Mesendoderm (in vitro differentiated cells): ENCODE results near the gene ANKRD53.

Experiments used
- DNase-seq: peaks from one replicate; pipeline ENCODE4 v3.0.0; 2013
- H2AK5ac ChIP-seq: 2 replicates; pipeline ENCODE4 v1.6.1; 2013; ENCODE audit warnings: low read length, inconsistent platforms
- H2BK120ac ChIP-seq: 2 replicates; pipeline ENCODE4 v1.6.1; 2013; ENCODE audit warnings: low read depth, mild to moderate bottlenecking, low read length, moderate library complexity, mixed read lengths
- H2BK15ac ChIP-seq: replicated peaks from 2 replicates; pipeline ENCODE4 v1.6.1; 2013; ENCODE audit warnings: low read depth, mild to moderate bottlenecking, moderate library complexity
- H2BK5ac ChIP-seq: 2 replicates; pipeline ENCODE4 v1.6.1; 2013; ENCODE audit warnings: low read length, inconsistent platforms
- H3K18ac ChIP-seq: 2 replicates; pipeline ENCODE4 v1.6.1; 2013; ENCODE audit warnings: mild to moderate bottlenecking, low read length, mixed read lengths
- H3K23ac ChIP-seq: one replicate; pipeline ENCODE4 v1.6.1; 2013; ENCODE audit warnings: low read length
- H3K27ac ChIP-seq: 2 replicates; pipeline ENCODE4 v1.5.1; 2013; ENCODE audit warnings: low read depth, mild to moderate bottlenecking, inconsistent platforms, low read length, moderate library complexity
- H3K27me3 ChIP-seq: 2 replicates; pipeline ENCODE4 v1.6.1; 2013; ENCODE audit warnings: low read length, control low read depth, mild to moderate bottlenecking, inconsistent platforms; ENCODE audit not compliant: insufficient read depth, poor library complexity
- H3K36me3 ChIP-seq: 2 replicates; pipeline ENCODE4 v1.6.1; 2013; ENCODE audit warnings: low read length, inconsistent platforms; ENCODE audit not compliant: control insufficient read depth, insufficient read depth
- H3K4ac ChIP-seq: one replicate; pipeline ENCODE4 v1.6.1; 2013; ENCODE audit warnings: low read depth, mild to moderate bottlenecking, low read length, moderate library complexity
- H3K4me1 ChIP-seq: 2 replicates; pipeline ENCODE4 v1.6.1; 2013; ENCODE audit warnings: low read depth, low read length, inconsistent platforms; ENCODE audit not compliant: control insufficient read depth
- H3K4me2 ChIP-seq: 2 replicates; pipeline ENCODE4 v1.6.1; 2013; ENCODE audit warnings: low read length
- H3K4me3 ChIP-seq: 2 replicates; pipeline ENCODE4 v1.5.1; 2013; ENCODE audit warnings: mild to moderate bottlenecking, low read length
- H3K56ac ChIP-seq: one replicate; pipeline ENCODE4 v1.6.1; 2013; ENCODE audit warnings: low read length
- H3K79me1 ChIP-seq: 2 replicates; pipeline ENCODE4 v1.6.1; 2013; ENCODE audit warnings: low read length, inconsistent platforms
- H3K79me2 ChIP-seq: 2 replicates; pipeline ENCODE4 v1.6.1; 2013; ENCODE audit warnings: mild to moderate bottlenecking, low read length; ENCODE audit not compliant: control insufficient read depth, insufficient read depth
- H3K9ac ChIP-seq: 2 replicates; pipeline ENCODE4 v1.6.1; 2013; ENCODE audit warnings: low read length, inconsistent platforms
- H4K5ac ChIP-seq: one replicate; pipeline ENCODE4 v1.6.1; 2013; ENCODE audit warnings: low read length
- H4K8ac ChIP-seq: one replicate; pipeline ENCODE4 v1.6.1; 2013; ENCODE audit warnings: low read depth, mild to moderate bottlenecking, control low read depth, low read length, moderate library complexity
- WGBS: extraction: QIAGEN DNeasy Blood & Tissue Kit; methylation state at CpG from one replicate; pipeline ENCODE4 v1.1.7; 2013; ENCODE audit warnings: low lambda C conversion rate, missing lambda C conversion rate; ENCODE audit not compliant: insufficient coverage; ENCODE audit errors: extremely low coverage; 5-methylcytosine and 5-hydroxymethylcytosine counted together

The ANKRD53 gene

GRCh38 chr2:70935468-70936164, 42.8 kb upstream of the ANKRD53 start, which contains the start of gene ATP6V1B1:
TSS of gene ATP6V1B1 (plus strand) at chr2:70935900. CDS start at chr2:70935955, 55 bp downstream.
- Histone ChIP-seq H3K4me1 (peaks cover 5% of the 10 kb centered on the region), H3K79me2 (no peaks in the 10 kb centered on the region), H3K23ac (no peak within 1 kb of the TSS), H3K79me1 (no peaks in the 10 kb centered on the region), H3K56ac (no peak within 1 kb of the TSS), H2BK5ac (no peak within 1 kb of the TSS), H3K36me3 (no peaks in the 10 kb centered on the region), H2BK120ac (no peak within 1 kb of the TSS), H3K9ac (no peak within 1 kb of the TSS), H3K4me3 (no peak within 1 kb of the TSS), H3K27me3 (peaks cover 3% of the 10 kb centered on the region), H3K4me2 (no peak within 1 kb of the TSS), H3K4ac (no peak within 1 kb of the TSS), H3K27ac (no peak within 1 kb of the TSS), H4K5ac (no peak within 1 kb of the TSS), H2AK5ac (no peak within 1 kb of the TSS), H4K8ac (no peak within 1 kb of the TSS), H3K18ac (no peak within 1 kb of the TSS), H2BK15ac (no peak within 1 kb of the TSS)
- peak; percentile 45 for DNase-seq
- whole genome bisulfite sequencing = no CpG with 5 or more reads among the region's 14 CpGs

- H2AK5ac ChIP-seq = no peak overlapping the region
- no peak overlapping the region for H3K56ac ChIP-seq
- no peak overlapping the region for H2BK120ac ChIP-seq
- no peak overlapping the region for H3K4ac ChIP-seq
- no peak overlapping the region for H3K9ac ChIP-seq
- DNase-seq = no peak
- no peak overlapping the region for H4K5ac ChIP-seq
- no peak overlapping the region for H3K4me2 ChIP-seq
- no peak overlapping the region for H3K23ac ChIP-seq
- peaks cover 5% of the 10 kb centered on the region for H3K4me1 ChIP-seq
- H2BK15ac ChIP-seq = no peak overlapping the region
- H3K27me3 ChIP-seq = peaks cover 3% of the 10 kb centered on the region
- H3K36me3 ChIP-seq = no peaks in the 10 kb centered on the region
- H3K79me2 ChIP-seq = no peaks in the 10 kb centered on the region
- no peak overlapping the region for H2BK5ac ChIP-seq
- H3K79me1 ChIP-seq = no peaks in the 10 kb centered on the region
- no peak overlapping the region for H4K8ac ChIP-seq
- no peak overlapping the region for H3K27ac ChIP-seq
- no peak overlapping the region for H3K18ac ChIP-seq
- no peak overlapping the region for H3K4me3 ChIP-seq
- WGBS = no CpG with 5 or more reads among the region's 10 CpGs
Observed at GRCh38 chr2:70936165-70936978, 42.1 kb upstream of the ANKRD53 start.

- H2AK5ac ChIP-seq = no peak overlapping the region
- no peak overlapping the region for H2BK120ac ChIP-seq
- H3K23ac ChIP-seq = no peak overlapping the region
- H4K8ac ChIP-seq = no peak overlapping the region
- H3K9ac ChIP-seq = no peak overlapping the region
- H3K4ac ChIP-seq = no peak overlapping the region
- DNase-seq = peak; percentile 51
- no peaks in the 10 kb centered on the region for H3K79me1 ChIP-seq
- H3K4me3 ChIP-seq = no peak overlapping the region
- H3K56ac ChIP-seq = no peak overlapping the region
- no peak overlapping the region for H3K4me2 ChIP-seq
- H3K18ac ChIP-seq = no peak overlapping the region
- no peak overlapping the region for H3K27ac ChIP-seq
- no peak overlapping the region for H2BK15ac ChIP-seq
- no peaks in the 10 kb centered on the region for H3K79me2 ChIP-seq
- H2BK5ac ChIP-seq = no peak overlapping the region
- H3K36me3 ChIP-seq = no peaks in the 10 kb centered on the region
- peaks cover 3% of the 10 kb centered on the region for H3K27me3 ChIP-seq
- H3K4me1 ChIP-seq = peaks cover 5% of the 10 kb centered on the region
- H4K5ac ChIP-seq = no peak overlapping the region
- no CpG with 5 or more reads among the region's 10 CpGs for WGBS
Observed at GRCh38 chr2:70936979-70937811, 41.2 kb upstream of the ANKRD53 start.

- Histone ChIP-seq H3K4me3 (no peak overlapping the region), H3K4ac (no peak overlapping the region), H2BK120ac (no peak overlapping the region), H3K56ac (no peak overlapping the region), H3K4me2 (no peak overlapping the region), H2AK5ac (no peak overlapping the region), H4K8ac (no peak overlapping the region), H3K27ac (no peak overlapping the region), H3K36me3 (no peaks in the 10 kb centered on the region), H2BK15ac (no peak overlapping the region), H2BK5ac (no peak overlapping the region), H3K79me1 (no peaks in the 10 kb centered on the region), H4K5ac (no peak overlapping the region), H3K79me2 (no peaks in the 10 kb centered on the region), H3K4me1 (peaks cover 5% of the 10 kb centered on the region), H3K18ac (no peak overlapping the region), H3K23ac (no peak overlapping the region), H3K9ac (no peak overlapping the region), H3K27me3 (peaks cover 3% of the 10 kb centered on the region)
- no CpG with 5 or more reads among the region's 10 CpGs for WGBS
- no peak for DNase-seq
Observed at GRCh38 chr2:70937866-70938585, 40.4 kb upstream of the ANKRD53 start.

GRCh38 chr2:70938586-70938950, 39.9 kb upstream of the ANKRD53 start:
- no CpG with 5 or more reads among the region's 3 CpGs for WGBS

More at GRCh38 chr2:70938586-70938950, 39.9 kb upstream of the ANKRD53 start:
- H3K4me3 ChIP-seq = no peak overlapping the region
- H2AK5ac ChIP-seq = no peak overlapping the region
- H4K8ac ChIP-seq = no peak overlapping the region
- H3K23ac ChIP-seq = no peak overlapping the region
- no peak for DNase-seq
- H3K9ac ChIP-seq = no peak overlapping the region
- no peak overlapping the region for H3K18ac ChIP-seq
- no peaks in the 10 kb centered on the region for H3K36me3 ChIP-seq
- no peak overlapping the region for H2BK120ac ChIP-seq
- H3K56ac ChIP-seq = no peak overlapping the region
- peaks cover 5% of the 10 kb centered on the region for H3K4me1 ChIP-seq
- H2BK5ac ChIP-seq = no peak overlapping the region
- H3K79me1 ChIP-seq = no peaks in the 10 kb centered on the region
- H3K27ac ChIP-seq = no peak overlapping the region
- no peak overlapping the region for H3K4ac ChIP-seq
- peaks cover 3% of the 10 kb centered on the region for H3K27me3 ChIP-seq
- H2BK15ac ChIP-seq = no peak overlapping the region
- H3K4me2 ChIP-seq = no peak overlapping the region
- no peaks in the 10 kb centered on the region for H3K79me2 ChIP-seq
- H4K5ac ChIP-seq = no peak overlapping the region
